Measurements from ENCODE around the gene PARN. TPM values are rescaled to one million over a fixed set of nuclear protein-coding genes. Genes with fewer than 3 reads are reported as not detected.

PARN gene
- total RNA-seq, 2 donors from 2014 or later, result 24.1 to 99.9 TPM

- no peak for TF ChIP-seq CTCF (IDR thresholded peaks at IDR 0.05)
- TF ChIP-seq POLR2A (IDR thresholded peaks at IDR 0.05), result no peak
- Histone ChIP-seq H3K4me3 (no peak overlapping the region), H3K36me3 (replicated peaks in 1 of 2; ENCODE audit: insufficient read depth in 1 of 2, low read depth in 2 of 2) (no peaks in the 10 kb centered on the region), H3K27me3 (no peaks in the 10 kb centered on the region), H3K4me1 (peaks cover 31% of the 10 kb centered on the region), H3K27ac (no peak overlapping the region), H3K9me3 (no peaks in the 10 kb centered on the region)
- ATAC-seq, result no peak
- intact Hi-C loops (cut with DNase I), result no loop called here
- DNase-seq, result no peak
- 77 to 83% methylated on average over 4 of the region's 4 CpGs for whole genome bisulfite sequencing, 2 donors
These were observed 140.6 kb downstream of the PARN start for GRCh38 chr16:14489460-14489859.

- 17 to 19% methylated on average over 3 of the region's 3 CpGs for WGBS, 2 donors
- TF ChIP-seq POLR2A (IDR thresholded peaks at IDR 0.05) (no peak), CTCF (IDR thresholded peaks at IDR 0.05) (no peak)
- ATAC-seq (no peak), DNase-seq (no peak)
- Histone ChIP-seq H3K27ac (peak overlapping the region in 2 of 4 donors; percentile 74 to 79), H3K4me3 (no peak overlapping the region), H3K27me3 (no peaks in the 10 kb centered on the region), H3K9me3 (no peaks in the 10 kb centered on the region), H3K36me3 (replicated peaks in 1 of 2; ENCODE audit: insufficient read depth in 1 of 2, low read depth in 2 of 2) (peaks cover 0 to 1% of the 10 kb centered on the region in 2 donors), H3K4me1 (peaks cover 34% of the 10 kb centered on the region)
- intact Hi-C loops (cut with DNase I), result no loop called here
These were observed 142.5 kb downstream of the PARN start for GRCh38 chr16:14487579-14487978.

- DNase-seq (peak; percentile 93 to 98 (median 96)), ATAC-seq (peak; percentile 95)
- peak overlapping the region; percentile 69 to 79 (median 72) for H3K27ac ChIP-seq
- no peak overlapping the region for H3K4me3 ChIP-seq
- peak in 4 of 7 experiments; percentile 8 to 28 (median 17) for TF ChIP-seq CTCF (IDR thresholded peaks at IDR 0.05)
- peak in 1 of 3 donors; percentile 41 for TF ChIP-seq POLR2A (IDR thresholded peaks at IDR 0.05)
- intact Hi-C loops (cut with DNase I), result no loop called here
- 7% methylated on average over 12 to 20 of the region's 20 CpGs for WGBS, 2 donors
- H3K36me3 ChIP-seq (replicated peaks in 1 of 2; ENCODE audit: insufficient read depth in 1 of 2, low read depth in 2 of 2), result peaks cover 0 to 1% of the 10 kb centered on the region in 2 donors
- peaks cover 43% of the 10 kb centered on the region for H3K4me1 ChIP-seq
- no peaks in the 10 kb centered on the region for H3K27me3 ChIP-seq
- no peaks in the 10 kb centered on the region for H3K9me3 ChIP-seq
These were observed 143.3 kb downstream of the PARN start for GRCh38 chr16:14486520-14487303.

- DNase-seq (no peak), ATAC-seq (peak; percentile 4)
- 80% methylated on average over 16 of the region's 16 CpGs for WGBS, 2 donors
- Histone ChIP-seq H3K4me1 (peaks cover 44% of the 10 kb centered on the region), H3K27ac (peak overlapping the region; percentile 69 to 79 (median 72)), H3K36me3 (replicated peaks in 1 of 2; ENCODE audit: insufficient read depth in 1 of 2, low read depth in 2 of 2) (peaks cover 0 to 1% of the 10 kb centered on the region in 2 donors), H3K9me3 (no peaks in the 10 kb centered on the region), H3K27me3 (no peaks in the 10 kb centered on the region), H3K4me3 (no peak overlapping the region)
- intact Hi-C loops (cut with DNase I), result no loop called here
- TF ChIP-seq POLR2A (IDR thresholded peaks at IDR 0.05) (no peak), CTCF (IDR thresholded peaks at IDR 0.05) (no peak)
These were observed 144.1 kb downstream of the PARN start for GRCh38 chr16:14485811-14486519.

Data from body of pancreas (tissue), 4 donors.